ENCODE results near the gene GLOD5. TPM values are rescaled to one million over a fixed set of nuclear protein-coding genes. Genes with fewer than 3 reads are reported as not detected.

The GLOD5 gene
- total RNA-seq, 3 donors from 2014 or later: 0.66 TPM; not detected in 2

GRCh38 chrX:48813644-48814043 is 52.1 kb downstream of the GLOD5 start:
- intact Hi-C loops (cut with DNase I; ENCODE audit: low total_unique reads): no loop called here
- no peaks in the 10 kb centered on the region for H3K4me1 ChIP-seq
- TF ChIP-seq POLR2AphosphoS5 (IDR thresholded peaks at IDR 0.05) (no peak), CTCF (IDR thresholded peaks at IDR 0.05) (no peak), POLR2A (IDR thresholded peaks at IDR 0.05) (no peak)
- H3K27ac ChIP-seq: no peak overlapping the region
- H3K27me3 ChIP-seq: peaks cover 0 to 38% of the 10 kb centered on the region in 2 donors
- H3K36me3 ChIP-seq: no peaks in the 10 kb centered on the region
- H3K9me3 ChIP-seq: no peaks in the 10 kb centered on the region
- H3K4me3 ChIP-seq: no peak overlapping the region
- DNase-seq (ENCODE audit: low spot score in 2 of 2): no peak

GRCh38 chrX:48814722-48815121 is 53.2 kb downstream of the GLOD5 start:
- H3K4me3 ChIP-seq: no peak overlapping the region
- TF ChIP-seq POLR2A (IDR thresholded peaks at IDR 0.05) (no peak), POLR2AphosphoS5 (IDR thresholded peaks at IDR 0.05) (no peak), CTCF (IDR thresholded peaks at IDR 0.05) (no peak)
- DNase-seq (ENCODE audit: low spot score in 2 of 2): no peak
- no peaks in the 10 kb centered on the region for H3K9me3 ChIP-seq
- H3K36me3 ChIP-seq: no peaks in the 10 kb centered on the region
- H3K4me1 ChIP-seq: no peaks in the 10 kb centered on the region
- intact Hi-C loops (cut with DNase I; ENCODE audit: low total_unique reads): loop anchor here (5.0 kb wide), 1 partner anchor 657 kb away; no protein-coding TSS in a partner anchor
- H3K27me3 ChIP-seq: peaks cover 0 to 39% of the 10 kb centered on the region in 2 donors
- no peak overlapping the region for H3K27ac ChIP-seq

GRCh38 chrX:48815266-48815665 is 53.7 kb downstream of the GLOD5 start:
- Histone ChIP-seq H3K36me3 (no peaks in the 10 kb centered on the region), H3K27ac (no peak overlapping the region), H3K9me3 (no peaks in the 10 kb centered on the region), H3K4me1 (no peaks in the 10 kb centered on the region), H3K27me3 (peaks cover 0 to 44% of the 10 kb centered on the region in 2 donors), H3K4me3 (no peak overlapping the region)
- TF ChIP-seq POLR2AphosphoS5 (IDR thresholded peaks at IDR 0.05) (no peak), CTCF (IDR thresholded peaks at IDR 0.05) (no peak), POLR2A (IDR thresholded peaks at IDR 0.05) (no peak)
- intact Hi-C loops (cut with DNase I; ENCODE audit: low total_unique reads): loop anchor here (5.0 kb wide), 1 partner anchor 658 kb away; no protein-coding TSS in a partner anchor
- no peak for DNase-seq (ENCODE audit: low spot score in 2 of 2)

- no peak for DNase-seq (ENCODE audit: low spot score in 2 of 2)
- intact Hi-C loops (cut with DNase I; ENCODE audit: low total_unique reads): loop anchor here (5.0 kb wide), 1 partner anchor 659 kb away; no protein-coding TSS in a partner anchor
- no peak for TF ChIP-seq POLR2A (IDR thresholded peaks at IDR 0.05)
- no peak for TF ChIP-seq POLR2AphosphoS5 (IDR thresholded peaks at IDR 0.05)
- TF ChIP-seq CTCF (IDR thresholded peaks at IDR 0.05): no peak
- H3K36me3 ChIP-seq: no peaks in the 10 kb centered on the region
- no peak overlapping the region for H3K4me3 ChIP-seq
- H3K9me3 ChIP-seq: no peaks in the 10 kb centered on the region
- peaks cover 0 to 44% of the 10 kb centered on the region in 2 donors for H3K27me3 ChIP-seq
- no peak overlapping the region for H3K27ac ChIP-seq
- no peaks in the 10 kb centered on the region for H3K4me1 ChIP-seq
These were observed 54.7 kb downstream of the GLOD5 start for GRCh38 chrX:48816014-48816810.

- peaks cover 0 to 60% of the 10 kb centered on the region in 2 donors for H3K27me3 ChIP-seq
- no peak for DNase-seq (ENCODE audit: low spot score in 2 of 2)
- H3K4me3 ChIP-seq: no peak overlapping the region
- H3K36me3 ChIP-seq: no peaks in the 10 kb centered on the region
- no peak overlapping the region for H3K27ac ChIP-seq
- H3K9me3 ChIP-seq: no peaks in the 10 kb centered on the region
- H3K4me1 ChIP-seq: no peaks in the 10 kb centered on the region
- TF ChIP-seq POLR2A (IDR thresholded peaks at IDR 0.05): no peak
- no peak for TF ChIP-seq CTCF (IDR thresholded peaks at IDR 0.05)
- no peak for TF ChIP-seq POLR2AphosphoS5 (IDR thresholded peaks at IDR 0.05)
- intact Hi-C loops (cut with DNase I; ENCODE audit: low total_unique reads): loop anchor here (5.0 kb wide), 1 partner anchor 661 kb away; no protein-coding TSS in a partner anchor
These were observed 56.6 kb downstream of the GLOD5 start for GRCh38 chrX:48818098-48818497.
